ENCODE data around the gene LRRC38. TPM values are rescaled to one million over a fixed set of nuclear protein-coding genes. Genes with fewer than 3 reads are reported as not detected.

Gene LRRC38
- total and polyA plus RNA-seq, 8 donors = not detected

GRCh38 chr1:13544221-13544556 is 30.4 kb upstream of the LRRC38 start:
- DNase-seq (no peak), ATAC-seq (no peak)
- no peak for TF ChIP-seq CTCF (IDR thresholded peaks at IDR 0.05)
- no peaks in the 10 kb centered on the region for H3K9me3 ChIP-seq
- no peak overlapping the region for H3K27ac ChIP-seq
- intact Hi-C loops (cut with DNase I) = no loop called here
- no peaks in the 10 kb centered on the region for H3K36me3 ChIP-seq
- no peaks in the 10 kb centered on the region for H3K4me1 ChIP-seq
- no peaks in the 10 kb centered on the region for H3K27me3 ChIP-seq
- no peak overlapping the region for H3K4me3 ChIP-seq

- peak in 3 of 4 donors; percentile 38 to 69 (median 44) for DNase-seq
- ATAC-seq = peak; percentile 93
- Histone ChIP-seq H3K4me1 (no peaks in the 10 kb centered on the region), H3K4me3 (no peak overlapping the region), H3K27ac (no peak overlapping the region), H3K9me3 (no peaks in the 10 kb centered on the region), H3K36me3 (no peaks in the 10 kb centered on the region), H3K27me3 (no peaks in the 10 kb centered on the region)
- TF ChIP-seq CTCF (IDR thresholded peaks at IDR 0.05) = peak; percentile 20 to 40
- intact Hi-C loops (cut with DNase I) = no loop called here
These were observed 29.8 kb upstream of the LRRC38 start for GRCh38 chr1:13543451-13544220.

- Histone ChIP-seq H3K27ac (no peak overlapping the region), H3K9me3 (no peaks in the 10 kb centered on the region), H3K27me3 (no peaks in the 10 kb centered on the region), H3K36me3 (no peaks in the 10 kb centered on the region), H3K4me1 (no peaks in the 10 kb centered on the region), H3K4me3 (no peak overlapping the region)
- DNase-seq = no peak
- no peak for TF ChIP-seq CTCF (IDR thresholded peaks at IDR 0.05)
- intact Hi-C loops (cut with DNase I) = no loop called here
- ATAC-seq = no peak
These were observed 27.8 kb upstream of the LRRC38 start for GRCh38 chr1:13541435-13542215.

GRCh38 chr1:13540866-13541265 is 27.1 kb upstream of the LRRC38 start:
- Histone ChIP-seq H3K36me3 (no peaks in the 10 kb centered on the region), H3K9me3 (no peaks in the 10 kb centered on the region), H3K4me3 (no peak overlapping the region), H3K27ac (no peak overlapping the region), H3K27me3 (no peaks in the 10 kb centered on the region), H3K4me1 (no peaks in the 10 kb centered on the region)
- DNase-seq (no peak), ATAC-seq (no peak)
- intact Hi-C loops (cut with DNase I) = no loop called here
- no peak for TF ChIP-seq CTCF (IDR thresholded peaks at IDR 0.05)

- no peaks in the 10 kb centered on the region for H3K4me1 ChIP-seq
- H3K9me3 ChIP-seq = no peaks in the 10 kb centered on the region
- intact Hi-C loops (cut with DNase I) = no loop called here
- no peak for TF ChIP-seq CTCF (IDR thresholded peaks at IDR 0.05)
- DNase-seq = no peak
- no peaks in the 10 kb centered on the region for H3K27me3 ChIP-seq
- H3K36me3 ChIP-seq = no peaks in the 10 kb centered on the region
- no peak overlapping the region for H3K4me3 ChIP-seq
- H3K27ac ChIP-seq = no peak overlapping the region
- no peak for ATAC-seq
These were observed 25.9 kb upstream of the LRRC38 start for GRCh38 chr1:13539683-13540082.

All from left lung (tissue), 10 donors.